IMR-90 (cell line): ENCODE data around the gene TRA2A.

Experiments
- CHD1 ChIP-seq: IDR thresholded peaks from 2 replicates; pipeline ENCODE4 v1.6.1; 2012; ENCODE audit warnings: low read depth, low read length, improper control_type of control experiment
- MAFK ChIP-seq: IDR thresholded peaks from 2 replicates; pipeline ENCODE4 v1.6.1; 2012; ENCODE audit warnings: low read depth, low read length, improper control_type of control experiment
- MAZ ChIP-seq: IDR thresholded peaks from 2 replicates; pipeline ENCODE4 v1.6.1; 2012; ENCODE audit warnings: low read depth, mild to moderate bottlenecking, low read length, improper control_type of control experiment, moderate library complexity, borderline replicate concordance
- MXI1 ChIP-seq: IDR thresholded peaks from 2 replicates; pipeline ENCODE4 v1.6.1; 2012; ENCODE audit warnings: low read depth, mild to moderate bottlenecking, low read length, moderate library complexity, borderline replicate concordance
- POLR2A ChIP-seq: IDR thresholded peaks from 2 replicates; pipeline ENCODE4 v1.6.1; 2012; ENCODE audit warnings: mild to moderate bottlenecking, low read depth, low read length
- RAD21 ChIP-seq: IDR thresholded peaks from 2 replicates; pipeline ENCODE4 v1.6.1; 2012; ENCODE audit warnings: low read length, improper control_type of control experiment
- RCOR1 ChIP-seq: IDR thresholded peaks from 2 replicates; pipeline ENCODE4 v1.6.1; 2012; ENCODE audit warnings: mild to moderate bottlenecking, low read length, improper control_type of control experiment; ENCODE audit not compliant: insufficient replicate concordance
- RFX5 ChIP-seq: IDR thresholded peaks from 2 replicates; pipeline ENCODE4 v1.8.0; 2012; ENCODE audit warnings: low read depth, mild to moderate bottlenecking, low read length, moderate library complexity
- TF ChIP-seq, protein P1 (sequence below): conservative IDR thresholded peaks from 2 replicates; pipeline ENCODE4 v1.5.1; 2012; ENCODE audit warnings: mild to moderate bottlenecking, low read depth, low read length, improper control_type of control experiment
- TF ChIP-seq, protein P2 (sequence below): fragments of 150-350 bp; IDR thresholded peaks from 2 replicates; pipeline ENCODE4 v1.6.1; 2017; ENCODE audit warnings: mild to moderate bottlenecking, antibody characterized with exemption, low read length, low read depth
- TF ChIP-seq, protein P3 (sequence below): fragments of 150-350 bp; IDR thresholded peaks from 2 replicates; pipeline ENCODE4 v1.6.1; 2016; ENCODE audit warnings: low read depth, mild to moderate bottlenecking, low read length, moderate library complexity, borderline replicate concordance

DNA sequence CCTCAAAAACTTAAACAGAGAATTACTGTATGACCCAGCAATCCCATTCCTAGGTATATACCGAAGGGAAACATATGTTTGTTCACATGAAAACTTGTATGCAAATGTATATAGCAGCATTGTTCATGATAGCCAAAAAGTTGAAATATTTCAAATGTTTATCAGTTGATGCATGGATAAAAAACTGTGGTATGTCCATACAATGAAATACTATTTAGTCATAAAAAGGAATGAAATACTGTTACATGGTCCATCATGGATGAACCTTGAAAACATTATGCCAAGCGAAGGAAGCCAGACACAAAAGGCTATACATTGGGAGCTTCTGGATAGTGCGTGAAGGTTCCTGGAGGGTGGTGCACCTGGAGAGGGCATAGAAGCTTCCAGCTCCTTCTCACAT, 11.0 kb upstream of the TRA2A start:
- TF ChIP-seq, protein P1, sequence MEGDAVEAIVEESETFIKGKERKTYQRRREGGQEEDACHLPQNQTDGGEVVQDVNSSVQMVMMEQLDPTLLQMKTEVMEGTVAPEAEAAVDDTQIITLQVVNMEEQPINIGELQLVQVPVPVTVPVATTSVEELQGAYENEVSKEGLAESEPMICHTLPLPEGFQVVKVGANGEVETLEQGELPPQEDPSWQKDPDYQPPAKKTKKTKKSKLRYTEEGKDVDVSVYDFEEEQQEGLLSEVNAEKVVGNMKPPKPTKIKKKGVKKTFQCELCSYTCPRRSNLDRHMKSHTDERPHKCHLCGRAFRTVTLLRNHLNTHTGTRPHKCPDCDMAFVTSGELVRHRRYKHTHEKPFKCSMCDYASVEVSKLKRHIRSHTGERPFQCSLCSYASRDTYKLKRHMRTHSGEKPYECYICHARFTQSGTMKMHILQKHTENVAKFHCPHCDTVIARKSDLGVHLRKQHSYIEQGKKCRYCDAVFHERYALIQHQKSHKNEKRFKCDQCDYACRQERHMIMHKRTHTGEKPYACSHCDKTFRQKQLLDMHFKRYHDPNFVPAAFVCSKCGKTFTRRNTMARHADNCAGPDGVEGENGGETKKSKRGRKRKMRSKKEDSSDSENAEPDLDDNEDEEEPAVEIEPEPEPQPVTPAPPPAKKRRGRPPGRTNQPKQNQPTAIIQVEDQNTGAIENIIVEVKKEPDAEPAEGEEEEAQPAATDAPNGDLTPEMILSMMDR: no peak
- no peak for TF ChIP-seq MXI1
- TF ChIP-seq, protein P2, sequence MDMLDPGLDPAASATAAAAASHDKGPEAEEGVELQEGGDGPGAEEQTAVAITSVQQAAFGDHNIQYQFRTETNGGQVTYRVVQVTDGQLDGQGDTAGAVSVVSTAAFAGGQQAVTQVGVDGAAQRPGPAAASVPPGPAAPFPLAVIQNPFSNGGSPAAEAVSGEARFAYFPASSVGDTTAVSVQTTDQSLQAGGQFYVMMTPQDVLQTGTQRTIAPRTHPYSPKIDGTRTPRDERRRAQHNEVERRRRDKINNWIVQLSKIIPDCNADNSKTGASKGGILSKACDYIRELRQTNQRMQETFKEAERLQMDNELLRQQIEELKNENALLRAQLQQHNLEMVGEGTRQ: no peak
- no peak for TF ChIP-seq RAD21
- no peak for TF ChIP-seq POLR2A
- TF ChIP-seq MAZ: no peak
- no peak for TF ChIP-seq CHD1
- no peak for TF ChIP-seq MAFK
- no peak for TF ChIP-seq RCOR1
- TF ChIP-seq RFX5: no peak
- TF ChIP-seq, protein P3, sequence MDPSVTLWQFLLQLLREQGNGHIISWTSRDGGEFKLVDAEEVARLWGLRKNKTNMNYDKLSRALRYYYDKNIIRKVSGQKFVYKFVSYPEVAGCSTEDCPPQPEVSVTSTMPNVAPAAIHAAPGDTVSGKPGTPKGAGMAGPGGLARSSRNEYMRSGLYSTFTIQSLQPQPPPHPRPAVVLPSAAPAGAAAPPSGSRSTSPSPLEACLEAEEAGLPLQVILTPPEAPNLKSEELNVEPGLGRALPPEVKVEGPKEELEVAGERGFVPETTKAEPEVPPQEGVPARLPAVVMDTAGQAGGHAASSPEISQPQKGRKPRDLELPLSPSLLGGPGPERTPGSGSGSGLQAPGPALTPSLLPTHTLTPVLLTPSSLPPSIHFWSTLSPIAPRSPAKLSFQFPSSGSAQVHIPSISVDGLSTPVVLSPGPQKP: no peak
